Stimulated activated CD4-positive, alpha-beta T cell treated with anti-CD3 and anti-CD28 coated beads, Interleukin-2, amount 100 ng/mL, for 48 hours (primary cell): ENCODE results near the gene AGBL4.

Source experiments
- DNase-seq, 2 donors: peaks; one replicate each; pipeline ENCODE4 v3.0.0-alpha.2; 2020

Gene AGBL4

DNA sequence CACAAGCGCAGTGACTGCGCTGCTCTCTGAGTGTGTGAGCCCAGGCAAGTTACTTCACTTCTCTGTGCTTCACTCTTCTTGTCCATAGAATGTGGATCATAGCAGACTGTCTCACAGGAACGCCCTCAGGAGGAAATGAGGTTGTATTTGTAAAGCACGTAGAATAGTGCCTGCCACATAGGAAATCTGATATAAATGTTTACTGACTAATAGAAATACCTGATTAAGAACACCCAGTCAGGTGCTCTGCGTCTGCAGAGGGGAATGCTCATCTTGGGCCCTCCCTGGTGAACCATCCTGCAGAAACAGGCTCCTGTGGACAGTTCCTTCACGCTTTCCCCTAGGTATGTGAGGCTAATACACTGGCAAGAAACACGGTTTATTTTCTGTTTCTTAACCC lies 1347.4 kb downstream of the AGBL4 start:
- no peak for DNase-seq

DNA sequence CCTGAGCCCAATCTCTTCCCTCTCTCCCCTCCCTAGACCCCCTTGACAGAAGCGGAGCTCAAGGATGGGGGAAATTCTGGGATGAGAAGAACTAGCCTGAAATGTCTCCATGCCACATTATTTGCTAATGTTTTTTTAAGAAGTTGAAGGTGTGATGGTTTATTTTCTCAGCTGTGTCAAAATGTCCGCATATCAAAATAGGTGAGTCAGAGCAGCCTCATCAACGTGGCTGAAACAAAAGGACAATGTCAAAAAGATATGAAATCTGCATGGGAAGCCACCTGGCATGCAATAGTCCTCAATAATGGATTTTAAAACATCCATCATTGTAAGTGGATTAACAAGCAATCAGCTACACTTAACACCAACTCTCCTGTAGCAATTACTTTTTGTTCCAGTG lies 1348.5 kb downstream of the AGBL4 start:
- DNase-seq: no peak

GRCh38 chr1:48674641-48675040 lies 1349.1 kb downstream of the AGBL4 start:
- no peak for DNase-seq

DNA sequence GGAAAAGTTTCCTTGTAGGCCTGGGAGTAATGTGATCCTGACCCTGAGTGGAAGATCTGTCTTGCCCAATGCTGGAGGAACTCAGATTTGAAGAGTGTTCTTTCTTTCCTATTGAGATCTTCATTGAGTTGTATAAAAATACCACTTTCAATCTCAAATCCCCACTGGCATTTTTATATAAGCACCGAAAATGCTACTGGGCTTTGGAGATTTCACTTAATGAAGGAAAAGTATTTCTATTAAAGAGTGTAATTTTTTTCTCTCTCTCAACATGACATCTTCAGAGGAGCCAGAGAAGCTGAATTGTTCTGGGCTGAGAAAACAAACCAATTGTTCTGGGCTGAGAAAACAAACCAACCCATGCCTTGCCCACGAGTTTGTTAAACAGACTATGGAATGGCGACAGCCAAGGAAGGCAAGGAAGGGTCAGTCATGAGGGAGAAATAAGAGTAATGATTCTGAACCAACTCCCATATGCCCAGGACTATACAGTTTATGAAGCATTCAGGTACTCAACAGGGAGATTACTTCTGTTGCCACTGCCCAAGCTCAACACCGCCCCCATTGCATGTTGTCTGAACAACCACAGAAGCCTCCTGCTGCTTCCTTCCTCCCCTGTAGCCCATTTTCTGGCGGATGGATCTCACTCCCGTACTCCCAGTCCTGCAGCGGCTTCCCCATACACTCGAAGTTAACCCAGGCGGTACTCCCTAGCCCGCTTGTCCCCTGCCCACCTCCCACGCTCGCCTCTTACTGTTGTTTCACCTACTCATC lies 1350.2 kb downstream of the AGBL4 start:
- DNase-seq: no peak

GRCh38 chr1:48671578-48671977 lies 1352.2 kb downstream of the AGBL4 start:
- no peak for DNase-seq

DNA sequence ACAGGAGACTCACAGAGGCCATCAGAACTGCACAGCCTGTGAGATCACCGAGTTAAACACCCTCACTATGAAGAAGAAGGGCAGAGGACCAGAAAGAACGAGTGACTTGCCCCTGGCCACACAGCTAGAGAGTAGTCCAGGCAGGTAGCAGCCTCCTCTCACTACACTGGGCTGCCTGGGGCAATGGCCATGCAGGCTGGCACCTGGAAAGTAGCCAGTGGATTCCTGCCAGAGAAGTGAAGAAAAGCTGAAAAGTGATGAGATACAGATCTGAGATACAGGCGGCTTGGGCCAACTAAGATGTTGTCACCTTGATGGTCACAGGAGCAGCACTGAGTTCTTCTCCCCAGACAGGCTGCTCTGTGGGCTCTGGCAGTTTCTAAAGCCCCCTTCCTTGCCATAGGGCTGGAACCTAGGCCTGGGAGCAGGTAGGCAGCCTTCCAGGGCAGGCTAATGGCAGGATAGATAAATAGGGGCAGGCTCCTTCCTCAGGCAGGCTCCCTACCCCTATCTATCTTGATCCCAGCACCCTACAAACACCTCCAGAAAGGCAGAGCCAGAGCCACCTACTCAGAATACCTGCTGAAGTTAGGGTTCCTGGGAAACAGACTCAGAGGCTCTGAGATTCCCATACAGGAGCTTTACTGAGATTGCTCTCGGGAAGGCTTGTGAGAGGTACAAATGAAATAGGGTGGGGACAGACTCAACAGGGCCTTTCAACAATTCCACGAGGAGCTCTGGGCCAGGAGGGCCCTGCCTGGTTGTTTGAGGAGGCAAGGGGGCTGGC lies 1353.3 kb downstream of the AGBL4 start:
- no peak for DNase-seq

- DNase-seq: no peak
Measured at GRCh38 chr1:48668339-48668738, 1355.4 kb downstream of the AGBL4 start.

DNA sequence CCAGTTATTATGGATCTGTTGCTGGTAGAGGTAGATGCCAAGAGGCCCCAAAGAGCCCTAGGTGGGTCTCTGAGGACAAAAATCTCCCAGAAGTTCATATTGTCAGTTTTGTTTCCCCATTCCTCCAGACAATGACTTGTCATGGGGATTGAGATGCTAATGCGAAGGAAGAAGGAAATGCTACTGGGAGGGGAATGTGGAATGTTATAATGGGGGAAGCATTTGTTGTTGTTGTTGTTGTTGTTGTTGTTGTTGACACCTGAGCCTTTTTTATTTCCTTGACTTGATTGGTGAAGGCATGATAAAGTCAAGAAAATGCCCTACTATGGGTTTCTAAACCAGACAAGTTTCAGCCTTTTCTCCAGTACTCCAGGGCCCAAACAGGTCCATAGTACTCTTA lies 1356.0 kb downstream of the AGBL4 start:
- no peak for DNase-seq

DNA sequence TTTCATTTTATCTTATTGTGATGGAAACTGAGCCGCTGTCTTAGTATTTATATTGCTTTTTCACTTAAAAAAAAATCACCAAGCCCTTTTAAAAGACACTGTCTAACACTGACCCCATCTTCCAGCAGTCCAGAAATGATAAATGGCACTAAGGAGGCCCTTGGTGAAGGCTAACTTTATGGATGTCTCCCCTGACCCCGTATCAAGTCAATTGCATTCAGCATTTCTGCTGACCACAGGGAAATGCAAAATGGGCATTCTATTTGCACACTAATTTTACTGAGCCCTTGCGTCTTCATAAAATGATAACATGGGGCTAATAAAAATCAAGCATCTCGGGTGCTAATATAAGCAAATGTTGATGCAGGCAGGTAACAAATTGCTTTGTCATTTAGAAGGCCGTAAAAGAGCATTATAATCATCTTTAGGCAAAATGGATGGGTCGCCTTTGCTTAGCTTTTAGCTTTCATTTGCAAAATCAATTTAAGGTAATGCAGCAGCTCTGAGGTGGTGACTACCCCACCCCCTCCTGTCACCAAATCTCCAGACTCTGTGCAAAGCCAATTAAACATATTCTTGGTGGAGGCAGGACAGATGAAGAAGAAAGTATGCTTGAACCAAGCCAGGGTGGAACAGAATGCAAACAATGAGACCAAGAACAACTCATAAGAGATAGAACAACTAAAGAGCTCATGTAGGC lies 1357.9 kb downstream of the AGBL4 start:
- DNase-seq: no peak

GRCh38 chr1:48661726-48662463 lies 1361.9 kb downstream of the AGBL4 start:
- no peak for DNase-seq

DNA sequence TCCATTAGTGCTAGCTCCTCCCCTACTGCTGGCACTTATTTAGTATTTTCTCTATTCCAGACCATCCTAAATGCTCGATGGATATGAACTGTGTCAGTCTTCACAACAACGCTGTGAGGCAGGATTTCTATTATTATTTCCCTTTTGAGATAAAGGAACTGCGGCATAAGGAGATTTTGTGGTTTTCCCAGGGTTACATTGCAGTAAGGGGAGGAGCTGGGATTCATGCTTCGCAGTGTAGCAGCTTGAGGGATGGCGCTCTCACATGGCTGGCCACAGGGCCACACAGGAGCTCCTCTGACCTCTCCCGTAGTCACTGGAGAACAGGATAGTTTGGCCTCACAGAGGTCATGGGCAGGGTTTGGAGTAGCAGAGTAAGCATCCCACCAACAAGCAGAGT lies 1364.0 kb downstream of the AGBL4 start:
- DNase-seq: no peak

GRCh38 chr1:48657413-48657812 lies 1366.3 kb downstream of the AGBL4 start:
- no peak for DNase-seq

GRCh38 chr1:48654606-48655210 lies 1369.0 kb downstream of the AGBL4 start:
- no peak for DNase-seq

DNA sequence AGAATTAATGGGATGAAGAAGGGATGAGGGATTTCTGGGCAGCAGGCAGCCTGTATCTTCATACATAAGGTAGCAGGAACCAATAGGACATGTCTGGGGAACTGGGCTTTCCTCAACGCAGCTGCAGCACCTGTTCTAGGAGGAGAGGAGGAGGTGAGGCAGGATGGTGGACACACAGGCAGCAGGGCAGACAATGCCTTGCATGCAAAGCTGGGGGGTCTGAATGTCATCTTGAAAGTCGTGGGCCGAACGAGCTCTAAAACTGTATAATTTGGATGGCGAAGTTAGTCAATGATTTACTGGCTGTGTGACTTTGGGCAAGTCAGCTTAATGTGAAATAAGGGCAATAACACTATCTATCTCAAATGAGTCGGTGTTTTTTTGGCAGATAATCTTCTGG lies 1371.4 kb downstream of the AGBL4 start:
- DNase-seq: no peak

DNA sequence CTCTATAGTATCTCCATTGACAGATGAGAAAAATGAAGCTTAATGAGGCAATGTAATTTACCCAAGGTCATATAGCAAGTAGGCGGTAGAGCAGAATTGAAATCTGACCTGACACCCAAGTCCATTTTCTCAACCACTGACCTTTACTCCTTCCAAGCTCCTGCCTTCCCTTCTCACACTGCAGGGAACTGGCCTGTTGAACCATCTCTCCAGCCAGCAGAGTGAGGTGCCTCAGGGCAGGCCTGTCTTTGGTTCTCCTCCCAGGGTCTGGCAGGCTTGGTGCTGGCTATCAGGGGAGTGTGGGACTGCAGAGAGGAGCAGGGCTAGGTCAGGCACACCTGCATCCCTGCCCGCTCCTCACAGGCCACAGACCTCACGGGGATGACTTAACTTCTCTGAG lies 1373.9 kb downstream of the AGBL4 start:
- DNase-seq: no peak

DNA sequence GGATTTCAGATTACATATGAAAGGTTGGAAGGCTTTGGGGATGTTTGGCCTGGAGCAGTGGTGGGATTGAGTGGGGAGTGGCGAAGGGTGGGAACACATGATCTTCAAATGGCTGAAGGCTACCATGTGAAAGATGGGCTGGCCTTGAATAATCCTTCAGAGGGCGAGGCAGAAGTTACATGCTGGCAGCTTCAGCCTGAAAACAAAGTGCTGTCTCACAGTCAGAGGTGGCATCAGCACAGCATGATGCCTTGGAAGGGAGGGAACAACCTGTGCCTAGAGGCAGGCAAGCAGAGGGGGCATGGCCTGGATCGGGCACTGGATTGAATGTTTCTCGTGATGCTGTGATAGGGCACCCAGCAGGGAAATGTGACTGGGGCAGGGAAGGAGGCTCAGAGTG lies 1377.9 kb downstream of the AGBL4 start:
- no peak for DNase-seq

DNA sequence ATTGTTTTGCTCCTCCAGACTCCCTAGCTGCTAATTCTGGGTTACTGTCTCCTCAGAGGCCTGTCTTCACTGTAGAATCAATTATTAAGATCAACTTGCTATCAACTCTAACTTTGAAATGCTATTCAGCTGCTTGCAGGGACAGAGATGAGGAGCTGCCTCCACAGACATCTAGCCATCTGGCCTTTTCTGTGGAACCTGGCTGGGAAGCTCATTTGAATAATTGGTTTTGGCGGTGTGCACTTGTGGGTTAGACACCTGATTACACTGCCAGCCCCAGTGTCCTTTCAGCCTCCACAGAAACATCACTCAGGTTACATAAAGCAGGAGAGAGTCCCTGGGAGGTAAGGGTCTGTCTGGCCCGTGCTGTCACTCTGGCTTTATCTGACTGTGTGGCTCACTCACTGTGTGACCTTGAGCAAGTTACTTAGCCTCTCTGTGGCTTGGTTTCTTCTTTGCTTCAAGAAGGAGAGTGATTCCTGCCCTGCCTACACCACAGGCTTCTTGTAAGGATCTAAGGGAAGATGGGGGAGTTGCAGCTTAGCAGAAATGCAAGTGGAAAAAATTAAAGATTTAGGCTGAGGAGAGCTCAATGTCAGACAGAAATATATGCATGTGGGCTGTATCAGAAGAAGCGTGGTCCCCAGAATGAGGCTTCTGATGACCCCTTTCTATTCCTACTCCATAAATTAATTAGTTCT lies 1378.7 kb downstream of the AGBL4 start:
- no peak for DNase-seq

DNA sequence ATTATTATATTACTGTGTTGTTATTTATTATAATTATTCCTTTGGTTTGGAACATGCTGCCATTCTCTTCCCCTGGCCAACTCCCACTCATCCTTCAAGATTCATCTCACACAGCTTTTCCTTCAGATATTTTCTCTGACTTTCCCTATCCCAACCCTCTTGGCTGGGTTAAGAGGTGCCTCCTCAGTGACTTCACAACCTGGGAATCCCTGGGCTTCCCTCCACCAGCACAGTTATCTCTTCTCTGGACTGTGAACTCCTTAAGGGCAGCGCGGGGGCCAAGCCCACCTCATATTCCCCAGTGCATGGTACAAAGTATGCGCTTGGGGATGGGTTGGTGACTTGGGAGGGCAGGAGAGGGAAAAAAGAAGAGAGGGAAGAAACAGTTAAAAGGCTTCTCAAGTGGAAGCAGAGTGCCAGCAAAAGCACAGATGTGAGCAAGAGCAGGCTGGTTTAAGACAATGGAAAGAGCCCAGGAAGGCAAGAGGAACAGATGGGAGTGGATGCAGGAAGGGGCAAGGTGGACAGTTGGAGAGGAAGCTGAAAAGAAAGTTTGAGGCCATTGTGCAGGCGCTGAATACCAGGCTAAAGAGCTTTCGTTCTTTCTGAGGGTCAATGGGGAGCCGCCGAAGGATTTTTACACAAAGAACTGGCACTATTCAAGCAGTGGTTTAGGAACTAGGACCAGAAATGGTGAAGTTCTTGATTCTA lies 1379.4 kb downstream of the AGBL4 start:
- no peak for DNase-seq

GRCh38 chr1:48643193-48643592 lies 1380.6 kb downstream of the AGBL4 start:
- no peak for DNase-seq

DNA sequence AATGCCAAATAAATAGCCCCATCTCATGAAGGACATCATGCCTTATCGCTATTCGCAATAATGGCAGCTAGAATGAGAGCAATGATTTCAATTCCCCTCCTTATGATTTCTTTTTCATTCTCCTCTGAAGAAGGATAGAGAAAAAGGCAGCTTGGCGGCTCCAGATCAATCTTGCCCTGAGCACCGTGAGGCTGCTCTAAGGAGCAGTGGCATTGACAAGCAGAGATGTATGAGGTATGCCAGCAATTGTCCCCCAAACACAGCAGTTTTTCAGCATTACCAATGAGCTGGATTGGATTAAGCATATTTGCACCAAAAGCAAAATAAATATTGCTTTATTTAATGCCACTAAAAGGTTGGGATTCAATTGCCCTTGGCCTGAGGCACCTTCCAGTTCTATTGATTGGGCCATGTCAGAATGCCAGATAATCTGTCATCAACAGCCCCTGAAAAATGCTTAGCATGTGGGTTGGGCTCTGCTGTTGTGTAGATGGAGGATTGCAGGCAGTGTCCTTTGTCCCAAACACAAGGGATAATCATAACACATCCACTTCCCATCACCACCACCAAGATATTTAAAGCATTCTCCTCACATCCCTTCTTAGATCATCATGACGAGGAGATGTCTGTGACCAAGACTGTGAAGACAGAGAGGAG lies 1382.8 kb downstream of the AGBL4 start:
- no peak for DNase-seq

- no peak for DNase-seq
Measured at GRCh38 chr1:48629867-48630266, 1393.9 kb downstream of the AGBL4 start.
